GM18519 (cell line): ENCODE measurements around the gene DEFB131A.
"Not testable (repeated sequence)": the region's sequence is repeated elsewhere in the genome, so short reads cannot be mapped to it uniquely, and the experiment has no call there.

Source experiments
- ATAC-seq: cut with Tn5 transposase; IDR thresholded peaks from one replicate; pipeline ENCODE4 v1.9.1; 2021; ENCODE audit warnings: mild to moderate bottlenecking, moderate library complexity; ENCODE audit not compliant: unreplicated experiment, low FRiP score

Gene DEFB131A, protein sequence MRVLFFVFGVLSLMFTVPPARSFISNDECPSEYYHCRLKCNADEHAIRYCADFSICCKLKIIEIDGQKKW

DNA sequence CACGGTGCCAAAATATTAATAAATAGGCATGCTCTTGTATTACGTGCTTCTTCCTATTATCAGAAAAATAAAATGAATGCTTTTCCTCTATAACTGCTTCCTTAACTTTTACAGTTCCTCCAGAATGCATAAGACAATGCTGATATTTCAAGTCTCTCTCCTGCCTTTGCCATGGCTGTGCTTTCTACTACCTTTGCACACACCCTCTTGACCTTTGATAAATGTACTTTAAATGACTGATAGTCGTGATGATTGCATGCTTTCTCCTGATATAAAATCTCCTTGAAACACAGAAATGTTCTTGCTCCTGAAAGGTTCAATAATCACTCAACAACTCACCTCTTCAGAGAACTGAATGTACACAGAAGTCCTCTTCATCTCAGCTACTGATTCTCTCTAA is at the start of gene DEFB131A:
Gene DEFB131A (plus strand): TSS at position 301 of the 400 bp plus-strand sequence. CDS start 120 bp downstream, outside the sequence.
- ATAC-seq, result not testable (repeated sequence)

DNA sequence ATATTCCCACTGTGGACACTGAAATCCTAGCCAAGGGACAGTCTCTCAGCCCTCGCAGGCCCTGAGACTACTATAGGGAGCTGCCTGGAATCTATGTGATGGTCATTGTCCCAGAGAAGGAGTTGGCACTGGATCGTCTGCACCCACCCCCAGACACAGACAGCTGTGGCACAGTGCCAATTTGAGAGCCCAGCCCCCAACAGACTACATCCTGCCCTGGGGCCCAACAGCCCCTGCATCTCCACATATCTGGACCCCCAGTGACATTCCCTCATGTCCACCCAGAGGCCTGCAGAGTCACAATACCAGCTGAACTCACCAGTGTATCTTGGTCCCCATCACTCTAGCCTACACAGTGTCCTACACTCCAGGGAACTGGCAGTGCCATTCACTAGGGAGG is 38.4 kb upstream of the DEFB131A start:
- not testable (repeated sequence) for ATAC-seq

- ATAC-seq, result not testable (repeated sequence)
Measured at GRCh38 chr4:9406491-9406890, 37.7 kb upstream of the DEFB131A start.

- no peak for ATAC-seq
Measured at GRCh38 chr4:9409793-9410192, 34.4 kb upstream of the DEFB131A start.

- ATAC-seq, result not testable (repeated sequence)
Measured at GRCh38 chr4:9421884-9422455, 22.2 kb upstream of the DEFB131A start.

DNA sequence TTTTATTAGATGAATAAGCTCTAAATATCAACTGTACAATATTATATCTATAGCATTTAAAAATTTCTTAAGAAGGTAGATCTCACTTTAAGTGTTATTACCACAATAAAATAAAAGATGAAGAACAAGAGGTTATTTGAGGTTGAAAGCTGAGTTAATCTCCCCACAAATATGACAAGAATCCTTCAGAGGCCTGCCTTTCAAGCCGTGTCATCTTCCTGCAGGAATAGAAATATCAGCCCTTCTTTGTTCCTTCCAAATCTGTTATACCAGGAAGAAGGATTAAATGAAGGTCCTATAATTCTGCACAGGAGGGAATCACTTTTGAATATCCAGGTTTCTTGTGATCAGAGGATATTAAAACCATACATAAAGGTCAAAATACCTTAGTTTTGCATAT is 18.3 kb upstream of the DEFB131A start:
- ATAC-seq, result not testable (repeated sequence)

DNA sequence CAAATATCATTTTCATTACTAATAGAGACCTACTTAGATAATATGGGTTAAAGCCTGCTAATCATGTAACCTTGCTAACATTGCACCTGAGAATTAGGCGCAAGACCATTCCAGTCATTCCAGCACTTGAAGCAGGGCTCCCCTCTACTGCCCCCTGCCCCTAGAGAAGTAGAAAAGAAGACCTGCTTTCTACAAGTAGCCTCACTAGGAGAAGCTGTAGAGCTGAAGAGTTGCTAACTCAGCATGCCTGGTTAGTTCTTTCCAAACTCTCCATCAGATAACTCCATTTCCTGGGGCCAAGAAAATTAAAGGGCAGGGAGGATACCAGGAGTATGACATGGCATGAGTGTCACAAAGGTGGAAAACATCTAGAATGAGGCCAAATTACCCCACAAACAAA is 14.2 kb upstream of the DEFB131A start:
- ATAC-seq, result not testable (repeated sequence)

DNA sequence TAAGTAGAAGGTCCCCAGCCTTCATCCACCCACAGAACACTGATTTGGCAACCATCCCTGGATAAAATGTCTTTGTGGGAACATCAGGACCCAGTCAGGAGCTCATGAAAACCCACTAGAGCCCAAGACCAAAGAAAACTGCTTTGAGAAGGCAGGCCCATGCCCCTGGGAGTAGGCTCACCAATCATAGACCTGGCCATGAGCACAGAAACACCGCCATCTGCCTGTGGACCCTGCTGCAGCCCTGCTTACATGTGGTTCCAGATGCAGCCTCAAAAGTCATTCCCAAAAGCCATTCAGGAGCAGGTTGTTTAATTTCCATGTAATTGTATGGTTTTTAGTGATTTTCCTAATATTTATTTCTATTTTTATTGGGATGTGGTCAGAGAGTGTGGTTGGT is 10.9 kb upstream of the DEFB131A start:
- not testable (repeated sequence) for ATAC-seq

DNA sequence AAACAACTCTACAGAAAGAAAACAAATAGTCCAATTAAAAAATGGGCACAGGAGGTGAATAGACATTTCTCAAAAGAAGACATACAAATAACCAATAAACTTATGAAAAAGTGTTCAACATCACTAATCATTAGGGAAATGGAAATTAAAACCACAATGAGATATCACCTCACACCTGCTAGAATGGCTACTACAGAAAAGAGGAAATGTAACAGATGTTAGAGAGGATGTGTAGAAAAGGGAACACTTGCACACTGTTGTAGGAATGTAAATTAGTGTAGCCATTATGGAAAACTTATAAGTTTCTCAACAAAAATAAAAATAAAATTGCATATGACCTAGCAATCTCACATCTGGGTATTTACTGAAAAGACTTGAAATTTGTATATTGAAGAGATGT is 7.5 kb upstream of the DEFB131A start:
- ATAC-seq, result not testable (repeated sequence)

DNA sequence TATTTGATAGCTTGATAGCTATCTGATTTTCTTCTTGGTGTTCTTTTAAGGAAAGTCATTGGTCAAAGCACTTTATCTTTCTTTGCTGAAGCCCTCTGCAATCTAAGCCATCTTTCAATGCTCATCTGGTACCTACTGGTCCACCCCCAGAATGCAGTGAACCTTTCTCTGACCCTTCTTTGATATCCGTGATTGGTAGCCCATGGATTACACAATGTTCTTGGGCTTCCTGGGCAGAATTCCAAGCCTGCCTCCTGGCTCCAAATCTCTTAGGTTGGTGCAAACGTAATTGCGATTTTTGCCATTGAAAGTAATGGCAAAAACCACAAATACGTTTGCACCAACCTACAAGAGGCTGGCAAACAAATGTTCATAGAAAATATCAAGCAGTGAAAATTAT is 1.9 kb upstream of the DEFB131A start:
- not testable (repeated sequence) for ATAC-seq

GRCh38 chr4:9444681-9445080 is 467 bp downstream of the DEFB131A start:
- not testable (repeated sequence) for ATAC-seq

GRCh38 chr4:9452251-9452650 is 8.0 kb downstream of the DEFB131A start:
- ATAC-seq, result not testable (repeated sequence)

GRCh38 chr4:9454284-9454683 is 10.1 kb downstream of the DEFB131A start:
- not testable (repeated sequence) for ATAC-seq

GRCh38 chr4:9455046-9455445 is 10.8 kb downstream of the DEFB131A start:
- ATAC-seq, result not testable (repeated sequence)

DNA sequence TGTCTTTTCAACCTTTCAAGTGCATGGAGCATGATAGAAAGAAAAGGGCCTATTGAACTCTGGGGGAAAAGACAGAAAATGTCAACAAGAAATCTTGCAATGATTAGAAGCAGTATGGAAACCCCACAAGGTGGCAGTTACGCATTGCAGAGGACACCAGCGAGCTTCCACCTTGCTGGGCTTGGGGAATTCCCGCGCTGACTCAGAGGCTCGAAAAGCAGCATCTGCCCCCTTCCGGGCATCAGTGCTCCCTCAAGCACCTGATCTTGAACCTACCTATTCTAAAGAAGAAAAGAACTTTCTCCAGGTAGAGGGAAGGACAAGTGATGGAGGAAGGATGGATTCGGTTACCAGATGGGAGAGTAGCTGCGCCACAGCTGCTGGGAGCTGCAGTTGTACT is 35.3 kb downstream of the DEFB131A start:
- ATAC-seq, result not testable (repeated sequence)

DNA sequence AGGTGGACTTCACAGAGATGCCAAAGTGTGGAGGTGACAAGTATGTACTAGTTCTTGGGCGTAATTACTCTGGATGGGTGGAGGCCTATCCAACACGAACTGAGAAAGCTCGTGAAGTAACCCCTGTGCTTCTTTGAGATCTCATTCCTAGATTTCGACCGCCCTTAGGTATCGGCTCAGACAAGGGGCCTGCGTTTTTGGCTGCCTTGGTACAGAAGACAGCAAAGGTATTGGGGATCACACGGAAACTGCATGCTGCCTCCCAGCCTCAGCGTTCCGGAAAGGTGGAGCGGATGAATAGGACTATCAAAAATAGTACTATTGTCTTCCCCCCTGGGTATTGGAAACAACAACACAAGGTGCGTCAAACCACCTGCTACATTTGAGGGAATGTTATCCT is 35.9 kb downstream of the DEFB131A start:
- ATAC-seq, result not testable (repeated sequence)

DNA sequence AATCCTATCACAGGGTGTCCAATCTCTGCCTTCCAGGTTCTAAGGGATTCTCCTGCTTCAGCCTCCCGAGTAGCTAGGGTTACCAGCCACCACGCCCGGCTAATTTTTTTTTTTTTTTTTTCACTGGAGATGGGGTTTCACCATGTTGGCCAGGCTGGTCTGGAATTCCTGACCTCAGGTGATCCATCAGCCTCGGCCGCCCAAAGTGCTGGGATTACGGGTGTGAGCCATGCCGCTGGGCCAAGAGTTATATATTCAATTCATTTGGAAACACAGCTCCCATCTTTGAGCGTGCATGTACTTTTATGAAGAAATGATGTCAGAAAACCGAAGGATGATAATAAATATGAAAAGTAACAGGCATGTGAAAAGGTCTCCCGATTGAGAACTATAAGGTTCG is 38.7 kb downstream of the DEFB131A start:
- ATAC-seq, result not testable (repeated sequence)

GRCh38 chr4:9483682-9484081 is 39.5 kb downstream of the DEFB131A start:
- not testable (repeated sequence) for ATAC-seq

GRCh38 chr4:9486880-9487279 is 42.7 kb downstream of the DEFB131A start:
- ATAC-seq, result not testable (repeated sequence)

DNA sequence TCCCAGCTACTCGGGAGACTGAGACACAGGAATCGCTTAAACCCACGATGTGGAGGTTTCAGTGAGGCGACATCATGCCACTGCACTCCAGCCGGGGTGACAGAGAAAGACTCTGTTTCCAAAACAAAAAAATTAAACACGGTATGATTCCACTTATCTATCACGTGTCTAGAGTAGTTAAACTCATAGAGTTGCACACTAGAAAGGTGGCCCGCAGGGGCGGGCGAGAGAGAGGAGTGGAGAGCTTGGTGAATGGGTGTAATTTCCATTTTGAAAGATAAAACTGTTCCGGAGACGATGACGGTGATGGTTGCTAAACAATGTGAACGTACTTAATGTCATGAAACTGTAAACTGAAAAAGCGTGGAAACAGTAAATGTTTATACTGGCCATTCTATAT is 44.6 kb downstream of the DEFB131A start:
- not testable (repeated sequence) for ATAC-seq

- not testable (repeated sequence) for ATAC-seq
Measured at GRCh38 chr4:9490496-9490895, 46.3 kb downstream of the DEFB131A start.

DNA sequence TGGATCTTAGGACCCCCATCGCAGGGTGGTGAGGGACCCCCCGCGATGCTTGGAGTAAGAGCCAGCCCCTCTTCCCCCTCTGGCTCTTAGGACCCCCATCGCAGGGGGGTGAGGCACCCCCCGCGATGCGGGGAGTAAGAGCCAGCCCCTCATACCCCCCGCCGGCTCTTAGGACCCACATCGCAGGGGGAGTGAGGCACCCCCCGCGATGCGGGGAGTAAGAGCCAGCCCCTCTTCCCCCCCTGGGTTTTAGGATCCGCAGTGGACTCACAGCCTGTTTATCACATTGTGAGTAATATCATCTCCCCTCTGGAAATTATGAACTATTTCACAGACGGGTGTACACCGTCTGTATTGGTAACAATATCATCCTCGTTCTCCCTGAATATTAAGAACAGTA is 46.8 kb downstream of the DEFB131A start:
- not testable (repeated sequence) for ATAC-seq
